ENCODE measurements around the gene DKC1. TPM values are rescaled to one million over a fixed set of nuclear protein-coding genes. Genes with fewer than 3 reads are reported as not detected.

The DKC1 gene
- total RNA-seq, 1 experiment from 2014 or later, result 179 TPM

DNA sequence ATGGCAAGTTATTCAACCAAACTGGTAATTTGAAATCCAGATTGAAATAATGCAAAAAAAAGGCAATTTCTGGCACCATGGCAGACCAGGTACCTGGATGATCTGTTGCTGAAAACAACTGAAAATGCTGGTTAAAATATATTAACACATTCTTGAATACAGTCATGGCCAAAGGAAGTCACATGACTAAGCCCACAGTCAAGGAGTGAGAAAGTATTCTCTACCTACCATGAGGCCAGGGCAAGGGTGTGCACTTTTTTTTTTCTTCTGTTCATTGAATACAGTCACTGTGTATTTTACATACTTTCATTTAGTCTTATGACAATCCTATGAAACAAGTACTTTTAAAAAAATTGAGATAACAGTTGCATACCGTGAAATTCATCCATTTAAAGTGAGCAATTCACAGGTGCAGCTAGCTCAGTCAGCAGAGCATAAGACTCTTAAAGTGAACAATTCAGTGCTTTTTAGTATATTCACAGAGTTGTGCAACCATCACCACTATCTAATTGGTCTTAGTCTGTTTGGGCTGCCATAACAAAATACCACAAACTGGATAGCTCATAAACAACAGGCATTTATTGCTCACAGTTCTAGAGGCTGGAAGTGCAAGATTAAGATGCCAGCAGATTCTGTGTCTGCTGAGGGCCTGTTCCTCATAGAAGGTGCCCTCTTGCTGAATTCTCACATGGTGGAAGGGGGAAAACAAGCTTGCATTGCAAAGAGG, 47.4 kb downstream of the DKC1 start:
- TF ChIP-seq POLR2AphosphoS5 (IDR thresholded peaks at IDR 0.05; ENCODE audit: low read depth, low read length) (no peak), SIN3A (IDR thresholded peaks at IDR 0.05; ENCODE audit: borderline replicate concordance, insufficient read depth, low read depth, low read length) (no peak), CTCF (IDR thresholded peaks at IDR 0.05) (no peak), TCF7L2 (IDR thresholded peaks at IDR 0.05; ENCODE audit: low read depth, low read length) (no peak)
- TF ChIP-seq, protein P1, sequence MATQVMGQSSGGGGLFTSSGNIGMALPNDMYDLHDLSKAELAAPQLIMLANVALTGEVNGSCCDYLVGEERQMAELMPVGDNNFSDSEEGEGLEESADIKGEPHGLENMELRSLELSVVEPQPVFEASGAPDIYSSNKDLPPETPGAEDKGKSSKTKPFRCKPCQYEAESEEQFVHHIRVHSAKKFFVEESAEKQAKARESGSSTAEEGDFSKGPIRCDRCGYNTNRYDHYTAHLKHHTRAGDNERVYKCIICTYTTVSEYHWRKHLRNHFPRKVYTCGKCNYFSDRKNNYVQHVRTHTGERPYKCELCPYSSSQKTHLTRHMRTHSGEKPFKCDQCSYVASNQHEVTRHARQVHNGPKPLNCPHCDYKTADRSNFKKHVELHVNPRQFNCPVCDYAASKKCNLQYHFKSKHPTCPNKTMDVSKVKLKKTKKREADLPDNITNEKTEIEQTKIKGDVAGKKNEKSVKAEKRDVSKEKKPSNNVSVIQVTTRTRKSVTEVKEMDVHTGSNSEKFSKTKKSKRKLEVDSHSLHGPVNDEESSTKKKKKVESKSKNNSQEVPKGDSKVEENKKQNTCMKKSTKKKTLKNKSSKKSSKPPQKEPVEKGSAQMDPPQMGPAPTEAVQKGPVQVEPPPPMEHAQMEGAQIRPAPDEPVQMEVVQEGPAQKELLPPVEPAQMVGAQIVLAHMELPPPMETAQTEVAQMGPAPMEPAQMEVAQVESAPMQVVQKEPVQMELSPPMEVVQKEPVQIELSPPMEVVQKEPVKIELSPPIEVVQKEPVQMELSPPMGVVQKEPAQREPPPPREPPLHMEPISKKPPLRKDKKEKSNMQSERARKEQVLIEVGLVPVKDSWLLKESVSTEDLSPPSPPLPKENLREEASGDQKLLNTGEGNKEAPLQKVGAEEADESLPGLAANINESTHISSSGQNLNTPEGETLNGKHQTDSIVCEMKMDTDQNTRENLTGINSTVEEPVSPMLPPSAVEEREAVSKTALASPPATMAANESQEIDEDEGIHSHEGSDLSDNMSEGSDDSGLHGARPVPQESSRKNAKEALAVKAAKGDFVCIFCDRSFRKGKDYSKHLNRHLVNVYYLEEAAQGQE (IDR thresholded peaks at IDR 0.05; ENCODE audit: insufficient read depth in 1 of 2, low read depth in 2 of 2, low read length in 1 of 2), result no peak
- H3K27ac ChIP-seq (ENCODE audit: low read length), result no peak overlapping the region
- intact Hi-C loops (cut with micrococcal nuclease; ENCODE audit: unreplicated experiment) (no loop called here), in situ Hi-C loops (cut with HindIII; ENCODE audit: low pct_unique_long_range_greater_than_20kb, low sequenced_read_pairs) (no loop called here)
- BruUV-seq (replicated peaks), result no TSS peak
- DNase-seq (ENCODE audit: low read depth, low spot score), result no peak
- H3K9me3 ChIP-seq (ENCODE audit: control insufficient read depth, insufficient read depth, low read depth, low read length), result peaks cover 8% of the 10 kb centered on the region; the same call in 1 of the 2 replicates
- no peak overlapping the region for H3K4me3 ChIP-seq (ENCODE audit: low read depth in 2 of 2, low read length in 2 of 2)
- CTCF ChIA-PET, result no interaction called here
- ATAC-seq, result no peak
- peaks cover 6% of the 10 kb centered on the region for H3K4me1 ChIP-seq (ENCODE audit: control insufficient read depth, insufficient read depth, low read length)
- POLR2A ChIA-PET, result no interaction called here
- H3K36me3 ChIP-seq (ENCODE audit: control insufficient read depth, insufficient read depth, low read length), result no peaks in the 10 kb centered on the region
- no peaks in the 10 kb centered on the region for H3K27me3 ChIP-seq (ENCODE audit: control insufficient read depth, insufficient read depth, low read length)

GRCh38 chrX:154812341-154813101, 49.9 kb downstream of the DKC1 start:
- no peak for ATAC-seq

More at GRCh38 chrX:154812341-154813101, 49.9 kb downstream of the DKC1 start:
- H3K27ac ChIP-seq (ENCODE audit: low read length), result no peak overlapping the region
- H3K27me3 ChIP-seq (ENCODE audit: control insufficient read depth, insufficient read depth, low read length), result no peaks in the 10 kb centered on the region
- H3K9me3 ChIP-seq (ENCODE audit: control insufficient read depth, insufficient read depth, low read depth, low read length), result peaks cover 1% of the 10 kb centered on the region; the same call in 1 of the 2 replicates
- H3K4me1 ChIP-seq (ENCODE audit: control insufficient read depth, insufficient read depth, low read length), result peaks cover 8% of the 10 kb centered on the region
- intact Hi-C loops (cut with micrococcal nuclease; ENCODE audit: unreplicated experiment), result no loop called here
- no peak for TF ChIP-seq SIN3A (IDR thresholded peaks at IDR 0.05; ENCODE audit: borderline replicate concordance, insufficient read depth, low read depth, low read length)
- TF ChIP-seq TCF7L2 (IDR thresholded peaks at IDR 0.05; ENCODE audit: low read depth, low read length), result no peak
- TF ChIP-seq CTCF (IDR thresholded peaks at IDR 0.05), result no peak
- TF ChIP-seq, protein P1 (IDR thresholded peaks at IDR 0.05; ENCODE audit: insufficient read depth in 1 of 2, low read depth in 2 of 2, low read length in 1 of 2), result no peak
- no peak for TF ChIP-seq POLR2AphosphoS5 (IDR thresholded peaks at IDR 0.05; ENCODE audit: low read depth, low read length)
- no peak overlapping the region for H3K4me3 ChIP-seq (ENCODE audit: low read depth in 2 of 2, low read length in 2 of 2)
- in situ Hi-C loops (cut with HindIII; ENCODE audit: low pct_unique_long_range_greater_than_20kb, low sequenced_read_pairs), result no loop called here
- CTCF ChIA-PET, result no interaction called here
- POLR2A ChIA-PET, result no interaction called here
- no peak for DNase-seq (ENCODE audit: low read depth, low spot score)
- H3K36me3 ChIP-seq (ENCODE audit: control insufficient read depth, insufficient read depth, low read length), result no peaks in the 10 kb centered on the region
- BruUV-seq (replicated peaks), result no TSS peak

Measured in Panc1 (cell line).